Measurements from ENCODE around the gene COX4I2. TPM values are rescaled to one million over a fixed set of nuclear protein-coding genes. Genes with fewer than 3 reads are reported as not detected.

Gene COX4I2
- total RNA-seq, 1 donor from 2014 or later = not detected

- TF ChIP-seq CTCF (IDR thresholded peaks at IDR 0.05) = no peak
- no peaks in the 10 kb centered on the region for H3K9me3 Mint-ChIP-seq (ENCODE audit: unreplicated experiment)
Observed at GRCh38 chr20:31605031-31605901, 32.4 kb upstream of the COX4I2 start, which contains the start of gene ID1. ID1 (plus strand) TSS chr20:31605289; CDS start chr20:31605388, 99 bp downstream.

GRCh38 chr20:31605902-31606803, 31.6 kb upstream of the COX4I2 start:
- Mint-ChIP-seq H3K27me3 (ENCODE audit: unreplicated experiment) (no peaks in the 10 kb centered on the region), H3K4me1 (ENCODE audit: unreplicated experiment) (peaks cover 50% of the 10 kb centered on the region), H3K27ac (ENCODE audit: unreplicated experiment) (peak overlapping the region; percentile 60), H3K4me3 (ENCODE audit: unreplicated experiment) (peak overlapping the region; percentile 94), H3K9me3 (ENCODE audit: unreplicated experiment) (no peaks in the 10 kb centered on the region), H3K36me3 (ENCODE audit: unreplicated experiment) (no peaks in the 10 kb centered on the region)
- TF ChIP-seq CTCF (IDR thresholded peaks at IDR 0.05) = no peak
- no peak for DNase-seq (ENCODE audit: extremely low spot score, unreplicated experiment)

More at GRCh38 chr20:31605031-31605901, 32.4 kb upstream of the COX4I2 start, which contains the start of gene ID1:
- Mint-ChIP-seq H3K27me3 (ENCODE audit: unreplicated experiment) (no peaks in the 10 kb centered on the region), H3K4me1 (ENCODE audit: unreplicated experiment) (peaks cover 50% of the 10 kb centered on the region), H3K27ac (ENCODE audit: unreplicated experiment) (peak within 1 kb of the TSS; percentile 82), H3K36me3 (ENCODE audit: unreplicated experiment) (no peaks in the 10 kb centered on the region), H3K4me3 (ENCODE audit: unreplicated experiment) (peak within 1 kb of the TSS; percentile 94)
- peak; percentile 93 for DNase-seq (ENCODE audit: extremely low spot score, unreplicated experiment)

- no peaks in the 10 kb centered on the region for H3K27me3 Mint-ChIP-seq (ENCODE audit: unreplicated experiment)
- no peaks in the 10 kb centered on the region for H3K9me3 Mint-ChIP-seq (ENCODE audit: unreplicated experiment)
- peak overlapping the region; percentile 40 for H3K4me3 Mint-ChIP-seq (ENCODE audit: unreplicated experiment)
- H3K4me1 Mint-ChIP-seq (ENCODE audit: unreplicated experiment) = peaks cover 50% of the 10 kb centered on the region
- no peak for DNase-seq (ENCODE audit: extremely low spot score, unreplicated experiment)
- H3K36me3 Mint-ChIP-seq (ENCODE audit: unreplicated experiment) = no peaks in the 10 kb centered on the region
- no peak for TF ChIP-seq CTCF (IDR thresholded peaks at IDR 0.05)
- no peak overlapping the region for H3K27ac Mint-ChIP-seq (ENCODE audit: unreplicated experiment)
Observed at GRCh38 chr20:31606804-31607639, 30.7 kb upstream of the COX4I2 start.

GRCh38 chr20:31607640-31608250, 30.0 kb upstream of the COX4I2 start:
- TF ChIP-seq CTCF (IDR thresholded peaks at IDR 0.05) = no peak
- H3K4me1 Mint-ChIP-seq (ENCODE audit: unreplicated experiment) = peaks cover 45% of the 10 kb centered on the region
- no peaks in the 10 kb centered on the region for H3K36me3 Mint-ChIP-seq (ENCODE audit: unreplicated experiment)
- H3K27me3 Mint-ChIP-seq (ENCODE audit: unreplicated experiment) = no peaks in the 10 kb centered on the region
- H3K27ac Mint-ChIP-seq (ENCODE audit: unreplicated experiment) = no peak overlapping the region
- no peaks in the 10 kb centered on the region for H3K9me3 Mint-ChIP-seq (ENCODE audit: unreplicated experiment)
- H3K4me3 Mint-ChIP-seq (ENCODE audit: unreplicated experiment) = no peak overlapping the region
- DNase-seq (ENCODE audit: extremely low spot score, unreplicated experiment) = no peak

Data from osteocyte (in vitro differentiated cells).